Measurements from ENCODE around the gene GOLGA8B. TPM values are rescaled to one million over a fixed set of nuclear protein-coding genes. Genes with fewer than 3 reads are reported as not detected.
"Not testable (repeated sequence)": the region's sequence is repeated elsewhere in the genome, so short reads cannot be mapped to it uniquely, and the experiment has no call there.

The GOLGA8B gene, protein sequence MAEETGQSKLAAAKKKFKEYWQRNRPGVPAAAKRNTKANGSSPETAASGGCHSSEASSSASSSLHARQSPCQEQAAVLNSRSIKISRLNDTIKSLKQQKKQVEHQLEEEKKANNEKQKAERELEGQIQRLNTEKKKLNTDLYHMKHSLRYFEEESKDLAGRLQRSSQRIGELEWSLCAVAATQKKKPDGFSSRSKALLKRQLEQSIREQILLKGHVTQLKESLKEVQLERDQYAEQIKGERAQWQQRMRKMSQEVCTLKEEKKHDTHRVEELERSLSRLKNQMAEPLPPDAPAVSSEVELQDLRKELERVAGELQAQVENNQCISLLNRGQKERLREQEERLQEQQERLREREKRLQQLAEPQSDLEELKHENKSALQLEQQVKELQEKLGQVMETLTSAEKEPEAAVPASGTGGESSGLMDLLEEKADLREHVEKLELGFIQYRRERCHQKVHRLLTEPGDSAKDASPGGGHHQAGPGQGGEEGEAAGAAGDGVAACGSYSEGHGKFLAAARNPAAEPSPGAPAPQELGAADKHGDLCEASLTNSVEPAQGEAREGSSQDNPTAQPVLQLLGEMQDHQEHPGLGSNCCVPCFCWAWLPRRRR
- total RNA-seq, result 100 to 1,000 TPM in 1 of 4 donors, 10 to 100 TPM in 3; 39.4 to 145 (median 49.5) TPM

DNA sequence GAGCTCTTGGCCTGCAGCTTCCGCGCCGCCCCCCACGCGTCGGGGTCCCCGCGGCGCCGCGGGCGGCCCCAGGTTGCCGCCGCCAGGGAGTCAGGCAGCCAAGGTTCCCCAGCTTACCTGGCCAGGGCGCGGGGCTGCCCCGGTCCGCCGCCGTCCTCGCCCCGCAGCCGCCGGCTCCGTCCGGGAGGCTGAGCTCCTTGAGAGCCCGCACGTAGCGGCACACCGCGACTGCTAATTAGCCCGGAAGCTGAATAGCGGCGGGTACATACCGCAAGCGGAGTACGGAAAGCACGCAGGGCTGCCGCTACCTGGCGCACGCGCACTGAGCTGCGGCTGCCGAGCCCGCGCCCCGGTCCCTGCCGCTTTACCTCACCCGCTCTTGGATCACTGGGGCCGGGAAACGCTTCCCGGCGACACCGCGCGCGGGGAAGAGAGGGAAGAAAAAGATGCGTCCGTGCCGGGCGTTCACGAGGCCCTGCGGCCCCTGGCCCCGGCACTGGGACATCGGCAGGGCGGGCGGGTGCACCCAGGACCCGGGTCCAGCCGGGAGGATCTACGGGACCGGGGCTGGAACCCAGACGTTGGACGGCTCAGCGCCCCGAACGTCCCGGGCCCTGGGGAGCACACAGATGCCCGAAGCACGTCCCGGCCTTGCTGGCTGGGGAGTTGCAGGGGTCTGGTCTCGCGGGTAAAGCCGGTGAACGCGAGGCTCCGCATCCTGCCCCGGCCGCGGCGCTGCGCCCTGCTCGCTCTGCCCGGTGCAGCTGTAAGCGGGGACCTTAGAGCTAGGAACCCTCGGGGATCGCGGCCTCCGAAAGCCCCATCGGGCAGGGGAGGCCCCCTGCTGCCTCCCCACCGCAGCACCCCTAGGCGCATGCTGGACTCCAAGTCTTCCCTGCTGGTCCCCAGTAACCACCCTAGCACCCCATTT is at the start of gene GOLGA8B:
Gene GOLGA8B, minus strand, starts transcription at position 253 of the 931 bp plus-strand sequence. CDS start 47,739 bp downstream, outside the sequence.
- intact Hi-C loops (cut with DNase I; ENCODE audit: low total_unique reads), result loop anchor here (10.0 kb wide), 1 partner anchor 219 kb away; the partner anchor contains the start of gene LPCAT4
- peak in 1 of 2 donors; percentile 90 for DNase-seq (ENCODE audit: low spot score in 2 of 2)
- WGBS, 2 donors, result 0 to 4% methylated on average over 40 to 63 of the region's 101 CpGs
- H3K4me3 ChIP-seq (ENCODE audit: low read depth, poor library complexity, severe bottlenecking), result peak within 1 kb of the TSS; percentile 67
- TF ChIP-seq POLR2A (IDR thresholded peaks at IDR 0.05) (no peak), CTCF (IDR thresholded peaks at IDR 0.05) (no peak)

DNA sequence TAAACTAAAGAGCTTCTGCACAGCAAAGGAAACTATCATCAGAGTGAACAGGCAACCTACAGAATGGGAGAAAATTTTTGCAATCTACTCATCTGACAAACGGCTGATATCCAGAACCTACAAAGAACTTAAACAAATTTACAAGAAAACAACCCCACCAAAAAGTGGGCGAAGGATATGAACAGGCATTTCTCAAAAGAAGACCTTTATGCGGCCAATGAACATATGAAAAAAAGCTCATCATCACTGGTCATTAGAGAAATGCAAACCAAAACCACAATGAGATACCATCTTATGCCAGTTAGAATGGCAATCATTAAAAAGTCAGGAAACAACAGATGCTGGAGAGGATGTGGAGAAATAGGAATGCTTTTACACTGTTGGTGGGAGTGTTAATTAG is 49.7 kb upstream of the GOLGA8B start:
- intact Hi-C loops (cut with DNase I; ENCODE audit: low total_unique reads), result loop anchor here (5.0 kb wide), 1 partner anchor 489 kb away; no protein-coding TSS in a partner anchor
- not testable (repeated sequence) for DNase-seq (ENCODE audit: low spot score in 2 of 2)

GRCh38 chr15:34628577-34629152 is 45.2 kb upstream of the GOLGA8B start:
- no peak for TF ChIP-seq CTCF (IDR thresholded peaks at IDR 0.05)
- no peak for TF ChIP-seq POLR2A (IDR thresholded peaks at IDR 0.05)
- no peak for DNase-seq (ENCODE audit: low spot score in 2 of 2)
- no peak overlapping the region for H3K4me3 ChIP-seq (ENCODE audit: low read depth, poor library complexity, severe bottlenecking)
- intact Hi-C loops (cut with DNase I; ENCODE audit: low total_unique reads), result no loop called here
- 30 to 37% methylated on average over 2 of the region's 2 CpGs for WGBS, 2 donors

More for the DNA sequence above, 49.7 kb upstream of the GOLGA8B start:
- WGBS, 2 donors, result 75 to 94% methylated on average over 3 of the region's 3 CpGs
- H3K4me3 ChIP-seq (ENCODE audit: low read depth, poor library complexity, severe bottlenecking), result not testable (repeated sequence)

DNA sequence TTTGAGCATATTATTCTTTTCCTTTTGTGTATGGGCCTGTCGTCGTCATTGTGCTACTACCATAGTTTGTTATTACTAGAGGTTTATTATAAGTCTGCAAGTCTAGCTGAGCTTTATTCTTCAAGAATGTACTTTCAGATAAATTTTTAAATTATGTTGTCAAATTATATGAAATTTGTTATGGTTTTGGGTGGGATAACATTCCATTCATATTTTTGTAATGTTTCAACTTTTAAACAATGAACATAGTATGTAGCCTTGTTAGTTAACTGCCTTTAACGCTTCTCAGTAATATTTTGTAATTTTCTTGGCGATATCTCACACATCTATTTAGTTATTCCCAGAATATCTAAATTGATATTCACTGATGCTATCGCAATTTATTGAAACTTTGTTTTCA is 41.6 kb upstream of the GOLGA8B start:
- intact Hi-C loops (cut with DNase I; ENCODE audit: low total_unique reads), result no loop called here
- no peak overlapping the region for H3K4me3 ChIP-seq (ENCODE audit: low read depth, poor library complexity, severe bottlenecking)
- no peak for DNase-seq (ENCODE audit: low spot score in 2 of 2)
- 75 to 78% methylated on average over 5 of the region's 5 CpGs for WGBS, 2 donors
- no peak for TF ChIP-seq CTCF (IDR thresholded peaks at IDR 0.05)
- TF ChIP-seq POLR2A (IDR thresholded peaks at IDR 0.05), result no peak

GRCh38 chr15:34621675-34622074 is 38.2 kb upstream of the GOLGA8B start:
- TF ChIP-seq CTCF (IDR thresholded peaks at IDR 0.05) (no peak), POLR2A (IDR thresholded peaks at IDR 0.05) (no peak)
- no peak overlapping the region for H3K4me3 ChIP-seq (ENCODE audit: low read depth, poor library complexity, severe bottlenecking)
- intact Hi-C loops (cut with DNase I; ENCODE audit: low total_unique reads), result no loop called here
- 23 to 24% methylated on average over 5 of the region's 5 CpGs for WGBS, 2 donors
- DNase-seq (ENCODE audit: low spot score in 2 of 2), result no peak
